Gastroesophageal sphincter (tissue), 4 donors: Measurements from ENCODE around the gene AURKA. TPM values are rescaled to one million over a fixed set of nuclear protein-coding genes. Genes with fewer than 3 reads are reported as not detected.

ENCODE experiments used
- ATAC-seq: fragments of 150-250 bp; one replicate; pipeline ENCODE4 v1.9.1; 2016; ENCODE audit warnings: mild to moderate bottlenecking, moderate library complexity
- H3K27ac ChIP-seq, 4 donors: fragments of 200-600 bp; sonication (generic) in 3 of 4; 1 replicate in 3 of 4; 2 replicates in 1 of 4; pipeline ENCODE4 v1.5.1; 2016 to 2019
- H3K27me3 ChIP-seq: fragments of 200-600 bp; sonication (generic); one replicate; pipeline ENCODE4 v1.5.1; 2019
- H3K36me3 ChIP-seq, 2 donors: fragments of 200-600 bp; sonication (generic); one replicate each; pipeline ENCODE4 v1.5.1; 2019; ENCODE audit warnings: control low read depth in 1 of 2
- H3K4me1 ChIP-seq, 3 donors: fragments of 200-600 bp; sonication (generic); 1 replicate in 2 of 3; 2 replicates in 1 of 3; pipeline ENCODE4 v1.5.1; 2016 to 2019; ENCODE audit warnings: control low read depth in 2 of 3
- H3K4me3 ChIP-seq, 2 donors: fragments of 200-600 bp; sonication (generic); one replicate each; pipeline ENCODE4 v1.5.1; 2019; ENCODE audit warnings: mild to moderate bottlenecking in 1 of 2, moderate library complexity in 1 of 2
- H3K9me3 ChIP-seq, 3 donors: fragments of 200-600 bp; sonication (generic); one replicate each; pipeline ENCODE4 v1.5.1; 2017 to 2019; ENCODE audit warnings: control low read depth in 2 of 3
- CTCF ChIP-seq, 4 experiments: fragments of 200-600 bp in 2 of 4; fragments of 450-650 bp in 2 of 4; sonication (generic) in 1 of 4; IDR thresholded peaks; one replicate each; pipeline ENCODE4 v1.5.1; 2017 to 2019; ENCODE audit warnings: antibody characterized with exemption in 4 of 4, mild to moderate bottlenecking in 2 of 4, moderate library complexity in 2 of 4
- EP300 ChIP-seq: sonication (generic); formaldehyde crosslinking; IDR thresholded peaks from one replicate; pipeline ENCODE4 v1.6.1; 2017; ENCODE audit warnings: antibody characterized with exemption, mild to moderate bottlenecking
- POLR2A ChIP-seq, 2 donors: fragments of 450-650 bp; IDR thresholded peaks; one replicate each; pipeline ENCODE4 v1.6.1; 2017; ENCODE audit warnings: antibody characterized with exemption in 2 of 2, mild to moderate bottlenecking in 2 of 2, moderate library complexity in 1 of 2
- POLR2AphosphoS5 ChIP-seq: sonication (generic); formaldehyde crosslinking; IDR thresholded peaks from one replicate; pipeline ENCODE4 v1.6.1; 2017; ENCODE audit warnings: antibody characterized with exemption
- whole genome bisulfite sequencing, 2 donors: methylation state at CpG; one replicate each; pipeline ENCODE4 v1.1.5; 2018; ENCODE audit warnings: low coverage in 1 of 2; 5-methylcytosine and 5-hydroxymethylcytosine counted together
- total RNA-seq, 4 donors: library from RNA; depleted of rRNA; stranded (reverse); fragments of >200 nt; gene quantifications; one replicate each; pipeline ENCODE4 v1.1.0, GENCODE V29; 2016

AURKA gene
- total RNA-seq, 4 donors from 2014 or later = 0.54 to 2.5 (median 1.6) TPM

- no peaks in the 10 kb centered on the region for H3K4me1 ChIP-seq
- H3K36me3 ChIP-seq = no peaks in the 10 kb centered on the region
- H3K27me3 ChIP-seq = peaks cover 19% of the 10 kb centered on the region
- no peaks in the 10 kb centered on the region for H3K9me3 ChIP-seq
- no peak overlapping the region for H3K27ac ChIP-seq
- 64 to 70% methylated on average over 2 of the region's 2 CpGs for WGBS, 2 donors
- ATAC-seq = no peak
- no peak overlapping the region for H3K4me3 ChIP-seq
- TF ChIP-seq CTCF (IDR thresholded peaks at IDR 0.05) (no peak), EP300 (no peak), POLR2AphosphoS5 (no peak), POLR2A (IDR thresholded peaks at IDR 0.05) (no peak)
Measured at GRCh38 chr20:56350842-56351241, 41.2 kb downstream of the AURKA start.

- peaks cover 0 to 6% (median 4%) of the 10 kb centered on the region in 3 donors for H3K4me1 ChIP-seq
- H3K27ac ChIP-seq = no peak overlapping the region
- WGBS, 2 donors = 0 to 14% methylated on average over 3 of the region's 3 CpGs
- no peak overlapping the region for H3K4me3 ChIP-seq
- TF ChIP-seq EP300 (no peak), POLR2A (IDR thresholded peaks at IDR 0.05) (no peak), CTCF (IDR thresholded peaks at IDR 0.05) (no peak), POLR2AphosphoS5 (no peak)
- no peaks in the 10 kb centered on the region for H3K9me3 ChIP-seq
- ATAC-seq = no peak
- H3K36me3 ChIP-seq = no peaks in the 10 kb centered on the region
- H3K27me3 ChIP-seq = peaks cover 39% of the 10 kb centered on the region
Measured at GRCh38 chr20:56348746-56349145, 43.3 kb downstream of the AURKA start.

- H3K36me3 ChIP-seq = no peaks in the 10 kb centered on the region
- peaks cover 44% of the 10 kb centered on the region for H3K27me3 ChIP-seq
- H3K4me1 ChIP-seq = peaks cover 0 to 8% (median 5%) of the 10 kb centered on the region in 3 donors
- H3K4me3 ChIP-seq = no peak overlapping the region
- WGBS, 2 donors = 5 to 11% methylated on average over 5 of the region's 5 CpGs
- H3K27ac ChIP-seq = no peak overlapping the region
- no peaks in the 10 kb centered on the region for H3K9me3 ChIP-seq
- TF ChIP-seq POLR2A (IDR thresholded peaks at IDR 0.05) (no peak), EP300 (no peak), POLR2AphosphoS5 (no peak), CTCF (IDR thresholded peaks at IDR 0.05) (no peak)
- ATAC-seq = no peak
Measured at GRCh38 chr20:56348305-56348693, 43.7 kb downstream of the AURKA start.

- ATAC-seq = no peak
- WGBS, 2 donors = 47 to 50% methylated on average over 11 to 12 of the region's 13 CpGs
- Histone ChIP-seq H3K27me3 (peaks cover 49% of the 10 kb centered on the region), H3K4me1 (peaks cover 0 to 8% (median 5%) of the 10 kb centered on the region in 3 donors), H3K27ac (no peak overlapping the region), H3K9me3 (no peaks in the 10 kb centered on the region), H3K4me3 (no peak overlapping the region), H3K36me3 (no peaks in the 10 kb centered on the region)
- no peak for TF ChIP-seq POLR2A (IDR thresholded peaks at IDR 0.05)
- TF ChIP-seq EP300 = no peak
- no peak for TF ChIP-seq CTCF (IDR thresholded peaks at IDR 0.05)
- no peak for TF ChIP-seq POLR2AphosphoS5
Measured at GRCh38 chr20:56347628-56348304, 44.2 kb downstream of the AURKA start.

GRCh38 chr20:56345911-56346310 lies 46.1 kb downstream of the AURKA start:
- Histone ChIP-seq H3K27ac (no peak overlapping the region), H3K27me3 (peaks cover 53% of the 10 kb centered on the region), H3K4me1 (peaks cover 0 to 8% (median 5%) of the 10 kb centered on the region in 3 donors), H3K36me3 (no peaks in the 10 kb centered on the region), H3K4me3 (no peak overlapping the region), H3K9me3 (no peaks in the 10 kb centered on the region)
- no peak for ATAC-seq
- no peak for TF ChIP-seq EP300
- no peak for TF ChIP-seq POLR2A (IDR thresholded peaks at IDR 0.05)
- TF ChIP-seq CTCF (IDR thresholded peaks at IDR 0.05) = no peak
- TF ChIP-seq POLR2AphosphoS5 = no peak
- 81% methylated on average over 6 to 8 of the region's 8 CpGs for WGBS, 2 donors
